OCI-LY7 (cell line): ENCODE results near the gene IGF2. TPM values are rescaled to one million over a fixed set of nuclear protein-coding genes. Genes with fewer than 3 reads are reported as not detected.

Experiments
- BruUV-seq: library from RNA; stranded (reverse); fragments of 400-500 nt; replicated peaks from 2 replicates; lab custom pipeline; 2021; lab: Mats Ljungman, UMichigan
- CTCF ChIA-PET: fragments of 300-600 bp; sonication (Branson Sonifier 250); formaldehyde crosslinking; loops from one replicate; lab custom pipeline; 2022; ENCODE audit warnings: antibody characterized with exemption; ENCODE audit not compliant: unreplicated experiment; lab: Charles Lee
- POLR2A ChIA-PET: fragments of 300-600 bp; sonication (Branson Sonifier 250); formaldehyde crosslinking; loops from one replicate; lab custom pipeline; 2022; ENCODE audit warnings: antibody characterized with exemption; lab: Charles Lee
- DNase-seq: peaks from one replicate; pipeline ENCODE4 v3.0.0-alpha.2; 2015; ENCODE audit warnings: low spot score
- H2AFZ ChIP-seq: fragments of 200-600 bp; sonication (generic), shearing (Covaris generic); 2 replicates; pipeline ENCODE4 v1.6.1; 2014; ENCODE audit warnings: mild to moderate bottlenecking, antibody characterized with exemption, low read length, moderate library complexity
- H3K27ac ChIP-seq: fragments of 200-600 bp; sonication (generic); 2 replicates; pipeline ENCODE4 v1.5.1; 2014; ENCODE audit warnings: mixed run types, low read depth, mild to moderate bottlenecking, moderate library complexity, low read length, inconsistent platforms; ENCODE audit not compliant: poor library complexity, severe bottlenecking
- H3K36me3 ChIP-seq: fragments of 200-600 bp; sonication (generic); 2 replicates; pipeline ENCODE4 v1.6.1; 2014; ENCODE audit warnings: mild to moderate bottlenecking, antibody characterized with exemption, low read length, moderate library complexity, mixed read lengths; ENCODE audit not compliant: insufficient read depth
- H3K4me1 ChIP-seq: fragments of 200-600 bp; sonication (generic); 2 replicates; pipeline ENCODE4 v1.5.1; 2014; ENCODE audit warnings: mild to moderate bottlenecking, low read length; ENCODE audit not compliant: insufficient read depth, poor library complexity, severe bottlenecking
- H3K4me2 ChIP-seq: fragments of 200-600 bp; sonication (generic); 2 replicates; pipeline ENCODE4 v1.6.1; 2014; ENCODE audit warnings: mild to moderate bottlenecking, low read length
- H3K4me3 ChIP-seq: fragments of 200-600 bp; sonication (generic); 2 replicates; pipeline ENCODE4 v1.5.1; 2014; ENCODE audit warnings: mild to moderate bottlenecking, low read depth, low read length; ENCODE audit not compliant: poor library complexity, severe bottlenecking
- H3K79me2 ChIP-seq: fragments of 200-600 bp; sonication (generic); 2 replicates; pipeline ENCODE4 v1.6.1; 2016; ENCODE audit warnings: low read depth, mild to moderate bottlenecking, low read length, moderate library complexity, mixed read lengths; ENCODE audit not compliant: insufficient read depth
- H3K9me2 ChIP-seq: fragments of 200-600 bp; sonication (generic); 2 replicates; pipeline ENCODE4 v1.6.1; 2016; ENCODE audit warnings: mild to moderate bottlenecking, low read length, mixed read lengths; ENCODE audit not compliant: insufficient read depth
- H3K9me3 ChIP-seq: fragments of 200-600 bp; sonication (generic); 2 replicates; pipeline ENCODE4 v1.6.1; 2014; ENCODE audit warnings: mild to moderate bottlenecking, mixed run types, low read length, mixed read lengths
- H4K20me1 ChIP-seq: fragments of 200-600 bp; sonication (generic); 2 replicates; pipeline ENCODE4 v1.6.1; 2014; ENCODE audit warnings: mild to moderate bottlenecking, antibody characterized with exemption, low read length, moderate library complexity, mixed read lengths; ENCODE audit not compliant: insufficient read depth
- EZH2phosphoT487 ChIP-seq: fragments of 200-600 bp; sonication (generic); IDR thresholded peaks from 2 replicates; pipeline ENCODE4 v1.6.1; 2018; ENCODE audit warnings: low read depth, borderline replicate concordance, mild to moderate bottlenecking, mixed run types, antibody characterized with exemption, low read length, moderate library complexity, mixed read lengths
- intact Hi-C: fragments of 100-400 bp; cut with micrococcal nuclease; formaldehyde crosslinking; loops from one replicate; pipeline ENCODE4 v1.10.0; 2022; ENCODE audit not compliant: unreplicated experiment
- total RNA-seq, 2 experiments: library from RNA; depleted of rRNA in 1 of 2; stranded (reverse); fragments of >200 nt in 1 of 2; shearing (Covaris generic) in 1 of 2; gene quantifications; 2 replicates each; pipeline ENCODE4 v1.2.3, GENCODE V29; 2014 to 2022
- TF ChIP-seq, protein P1 (sequence below): fragments of 200-600 bp; sonication (generic); conservative IDR thresholded peaks from 2 replicates; pipeline ENCODE4 v1.5.1; 2014; ENCODE audit warnings: mild to moderate bottlenecking, antibody characterized with exemption, low read length, moderate library complexity, mixed read lengths

IGF2 gene
- total RNA-seq, 2 experiments from 2014 or later: not detected

DNA sequence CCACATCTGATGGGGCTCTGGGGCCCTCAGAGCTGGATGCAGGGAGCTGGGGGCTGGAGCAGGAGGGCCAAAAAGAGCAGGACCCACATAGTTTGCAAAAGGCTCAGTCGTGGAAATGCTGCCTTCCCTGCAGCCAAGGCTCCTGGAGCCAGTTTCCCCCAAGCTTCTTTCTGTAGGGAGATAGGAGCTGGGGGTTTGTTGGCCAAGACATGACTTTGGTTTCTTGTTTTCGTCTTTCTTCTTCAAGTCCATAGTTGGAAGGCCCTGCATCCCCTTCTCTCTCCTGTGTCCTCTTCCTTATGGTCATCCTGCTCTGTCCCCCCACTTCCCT, 36.3 kb downstream of the IGF2 start:
- no peak for TF ChIP-seq EZH2phosphoT487
- TF ChIP-seq, protein P1, sequence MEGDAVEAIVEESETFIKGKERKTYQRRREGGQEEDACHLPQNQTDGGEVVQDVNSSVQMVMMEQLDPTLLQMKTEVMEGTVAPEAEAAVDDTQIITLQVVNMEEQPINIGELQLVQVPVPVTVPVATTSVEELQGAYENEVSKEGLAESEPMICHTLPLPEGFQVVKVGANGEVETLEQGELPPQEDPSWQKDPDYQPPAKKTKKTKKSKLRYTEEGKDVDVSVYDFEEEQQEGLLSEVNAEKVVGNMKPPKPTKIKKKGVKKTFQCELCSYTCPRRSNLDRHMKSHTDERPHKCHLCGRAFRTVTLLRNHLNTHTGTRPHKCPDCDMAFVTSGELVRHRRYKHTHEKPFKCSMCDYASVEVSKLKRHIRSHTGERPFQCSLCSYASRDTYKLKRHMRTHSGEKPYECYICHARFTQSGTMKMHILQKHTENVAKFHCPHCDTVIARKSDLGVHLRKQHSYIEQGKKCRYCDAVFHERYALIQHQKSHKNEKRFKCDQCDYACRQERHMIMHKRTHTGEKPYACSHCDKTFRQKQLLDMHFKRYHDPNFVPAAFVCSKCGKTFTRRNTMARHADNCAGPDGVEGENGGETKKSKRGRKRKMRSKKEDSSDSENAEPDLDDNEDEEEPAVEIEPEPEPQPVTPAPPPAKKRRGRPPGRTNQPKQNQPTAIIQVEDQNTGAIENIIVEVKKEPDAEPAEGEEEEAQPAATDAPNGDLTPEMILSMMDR: no peak
- Histone ChIP-seq H3K36me3 (no peaks in the 10 kb centered on the region), H3K79me2 (no peaks in the 10 kb centered on the region), H2AFZ (no peak overlapping the region), H3K9me2 (no peaks in the 10 kb centered on the region), H3K4me2 (no peak overlapping the region), H3K4me1 (no peaks in the 10 kb centered on the region), H3K4me3 (no peak overlapping the region), H3K27ac (no peak overlapping the region), H3K9me3 (no peaks in the 10 kb centered on the region), H4K20me1 (no peaks in the 10 kb centered on the region)
- intact Hi-C loops: no loop called here
- ChIA-PET POLR2A (no interaction called here), CTCF (no interaction called here)
- DNase-seq: no peak
- BruUV-seq: no TSS peak

DNA sequence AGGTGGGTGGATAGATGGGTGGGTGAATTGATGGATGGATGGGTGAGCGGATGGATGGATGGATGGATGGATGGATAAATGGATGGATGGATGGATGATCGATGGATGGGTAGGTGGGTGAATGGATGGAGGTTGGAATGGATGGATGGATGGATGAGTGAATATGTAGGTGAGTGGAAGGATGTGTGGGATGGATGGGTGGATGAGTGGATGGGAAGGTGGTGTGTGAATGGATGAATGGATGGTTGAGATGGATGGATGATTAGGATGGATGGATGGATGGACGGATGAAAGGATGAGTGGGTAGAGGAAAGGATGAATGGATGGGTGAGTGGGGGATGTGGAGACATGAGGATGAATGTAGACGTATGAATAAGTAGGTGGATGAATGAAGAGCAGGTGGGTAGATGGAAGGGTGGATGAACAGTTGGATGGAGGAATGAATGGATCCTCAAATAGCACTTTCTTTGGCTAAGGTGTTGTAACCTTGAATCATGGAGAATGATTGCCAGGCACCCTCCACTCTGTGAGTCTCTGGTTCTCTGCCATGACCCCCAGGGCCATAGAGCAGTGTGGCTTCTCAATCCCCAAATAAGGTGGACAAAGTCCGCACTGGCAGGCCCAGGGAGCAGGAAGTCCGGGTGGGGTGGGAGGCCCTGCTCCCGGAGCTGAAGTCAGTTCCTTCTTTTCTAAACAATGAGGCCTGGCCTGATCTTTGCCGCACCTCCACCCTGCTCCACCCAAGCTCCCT, 36.9 kb downstream of the IGF2 start:
- ChIA-PET POLR2A (no interaction called here), CTCF (no interaction called here)
- no peaks in the 10 kb centered on the region for H3K79me2 ChIP-seq
- H3K4me3 ChIP-seq: no peak overlapping the region
- no peak overlapping the region for H3K27ac ChIP-seq
- H3K36me3 ChIP-seq: no peaks in the 10 kb centered on the region
- no peaks in the 10 kb centered on the region for H3K9me3 ChIP-seq
- H3K4me1 ChIP-seq: no peaks in the 10 kb centered on the region
- H3K9me2 ChIP-seq: no peaks in the 10 kb centered on the region
- BruUV-seq: no TSS peak
- no peaks in the 10 kb centered on the region for H4K20me1 ChIP-seq
- intact Hi-C loops: no loop called here
- no peak for DNase-seq
- H3K4me2 ChIP-seq: no peak overlapping the region
- TF ChIP-seq EZH2phosphoT487: no peak
- TF ChIP-seq, protein P1: no peak
- no peak overlapping the region for H2AFZ ChIP-seq

DNA sequence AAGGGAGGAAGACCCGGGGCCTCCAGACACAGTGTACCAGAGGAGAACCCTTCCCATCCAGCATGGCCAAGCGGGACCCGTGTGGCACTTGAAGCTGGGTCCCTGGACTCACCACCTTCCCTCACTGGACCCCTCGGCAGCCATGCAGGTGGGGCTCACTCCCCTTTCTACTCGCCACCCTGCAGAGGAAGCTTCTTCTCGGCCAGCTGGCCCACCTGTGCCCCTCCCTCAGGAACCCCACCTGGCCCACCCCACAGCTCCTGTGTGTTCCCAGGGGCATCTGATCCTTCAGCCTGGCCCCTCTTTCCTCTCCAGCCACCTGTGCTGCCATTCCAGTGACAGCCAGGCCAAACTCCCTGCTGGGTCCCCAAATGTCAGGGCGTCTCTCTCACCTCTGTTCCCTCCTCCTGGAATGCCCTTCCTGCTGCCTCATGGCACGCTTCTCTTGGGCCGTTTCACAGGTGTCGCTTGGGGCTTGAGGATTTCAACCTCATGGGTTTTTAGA, 38.0 kb downstream of the IGF2 start:
- Histone ChIP-seq H3K9me2 (no peaks in the 10 kb centered on the region), H3K27ac (no peak overlapping the region), H2AFZ (no peak overlapping the region), H3K4me1 (no peaks in the 10 kb centered on the region), H3K79me2 (no peaks in the 10 kb centered on the region), H3K4me2 (no peak overlapping the region), H3K4me3 (no peak overlapping the region), H3K36me3 (no peaks in the 10 kb centered on the region), H4K20me1 (no peaks in the 10 kb centered on the region), H3K9me3 (no peaks in the 10 kb centered on the region)
- intact Hi-C loops: no loop called here
- CTCF ChIA-PET: no interaction called here
- POLR2A ChIA-PET: no interaction called here
- TF ChIP-seq EZH2phosphoT487: no peak
- TF ChIP-seq, protein P1: no peak
- DNase-seq: no peak
- no TSS peak for BruUV-seq
